HepG2 (cell line): ENCODE measurements around the gene NUP88. TPM values are rescaled to one million over a fixed set of nuclear protein-coding genes. Genes with fewer than 3 reads are reported as not detected.

ENCODE experiments used
- AGO2 ChIP-seq: fragments of 200-400 bp; formaldehyde crosslinking; optimal IDR thresholded peaks from 2 replicates; pipeline ENCODE3; 2017; ENCODE audit warnings: mild to moderate bottlenecking, low read depth, low read length, moderate library complexity
- GATAD1 ChIP-seq: IDR thresholded peaks from 2 replicates; pipeline ENCODE4 v1.6.1; 2016; ENCODE audit warnings: missing genetic modification reagents, missing compliant biosample characterization
- GMEB2 ChIP-seq: IDR thresholded peaks from 2 replicates; pipeline ENCODE4 v1.6.1; 2016; ENCODE audit warnings: missing biosample characterization, missing genetic modification reagents, low read depth
- MAFF ChIP-seq: IDR thresholded peaks from 2 replicates; pipeline ENCODE4 v1.6.1; 2011; ENCODE audit warnings: low read depth, low read length, improper control_type of control experiment
- MAZ ChIP-seq, 2 experiments: sonication (generic) in 1 of 2; formaldehyde crosslinking in 1 of 2; IDR thresholded peaks; 2 replicates each; pipeline versions ENCODE4 v1.5.0 to v1.6.1; 2012 to 2020; ENCODE audit warnings: low read depth in 2 of 2, mild to moderate bottlenecking in 2 of 2, borderline replicate concordance in 1 of 2, improper control_type of control experiment in 1 of 2, low read length in 1 of 2, missing genetic modification reagents in 1 of 2, moderate library complexity in 1 of 2
- MIER3 ChIP-seq: IDR thresholded peaks from 2 replicates; pipeline ENCODE4 v1.6.1; 2016; ENCODE audit warnings: missing compliant biosample characterization, borderline replicate concordance
- MYC ChIP-seq: sonication (generic); formaldehyde crosslinking; IDR thresholded peaks from 2 replicates; pipeline ENCODE4 v1.9.0; 2021; ENCODE audit warnings: missing genetic modification reagents, borderline replicate concordance
- PHF20 ChIP-seq: sonication (generic); formaldehyde crosslinking; IDR thresholded peaks from 2 replicates; pipeline ENCODE4 v1.5.0; 2020; ENCODE audit warnings: mild to moderate bottlenecking, missing genetic modification reagents
- REPIN1 ChIP-seq: sonication (generic); formaldehyde crosslinking; IDR thresholded peaks from 2 replicates; pipeline ENCODE4 v1.8.0; 2022; ENCODE audit warnings: missing genetic modification reagents, low read depth, mild to moderate bottlenecking, borderline replicate concordance
- SIN3B ChIP-seq: fragments of 150-350 bp; IDR thresholded peaks from 2 replicates; pipeline ENCODE4 v1.6.1; 2014; ENCODE audit warnings: low read length
- SNAPC4 ChIP-seq: sonication (generic); formaldehyde crosslinking; IDR thresholded peaks from 2 replicates; pipeline ENCODE4 v1.4.0; 2020; ENCODE audit warnings: mild to moderate bottlenecking, missing genetic modification reagents
- TFDP1 ChIP-seq: IDR thresholded peaks from 2 replicates; pipeline ENCODE4 v1.6.1; 2016; ENCODE audit warnings: missing compliant biosample characterization, missing genetic modification reagents, borderline replicate concordance
- ZFAT ChIP-seq: sonication (generic); formaldehyde crosslinking; conservative IDR thresholded peaks from 2 replicates; pipeline ENCODE4 v1.8.1; 2023; ENCODE audit warnings: missing genetic modification reagents, inconsistent platforms
- ZIK1 ChIP-seq: sonication (generic); formaldehyde crosslinking; IDR thresholded peaks from 2 replicates; pipeline ENCODE4 v1.5.0; 2020; ENCODE audit warnings: mild to moderate bottlenecking, low read depth, missing genetic modification reagents, borderline replicate concordance
- ZNF329 ChIP-seq: sonication (generic); formaldehyde crosslinking; IDR thresholded peaks from 2 replicates; pipeline ENCODE4 v1.9.0; 2021; ENCODE audit warnings: low read depth, mild to moderate bottlenecking, missing genetic modification reagents
- ZNF382 ChIP-seq: sonication (generic); formaldehyde crosslinking; IDR thresholded peaks from 2 replicates; pipeline ENCODE4 v1.5.0; 2020; ENCODE audit warnings: missing genetic modification reagents, mild to moderate bottlenecking, borderline replicate concordance
- ZNF383 ChIP-seq: sonication (generic); formaldehyde crosslinking; IDR thresholded peaks from 2 replicates; pipeline ENCODE4 v1.4.0; 2020; ENCODE audit warnings: missing genetic modification reagents, mild to moderate bottlenecking, borderline replicate concordance
- ZNF619 ChIP-seq: sonication (generic); formaldehyde crosslinking; IDR thresholded peaks from 2 replicates; pipeline ENCODE4 v1.4.0; 2020; ENCODE audit warnings: mild to moderate bottlenecking, missing genetic modification reagents
- ZNF773 ChIP-seq: sonication (generic); formaldehyde crosslinking; IDR thresholded peaks from 2 replicates; pipeline ENCODE4 v1.4.0; 2020; ENCODE audit warnings: missing genetic modification reagents, borderline replicate concordance
- ZNF891 ChIP-seq: sonication (generic); formaldehyde crosslinking; IDR thresholded peaks from 2 replicates; pipeline ENCODE4 v1.5.0; 2020; ENCODE audit warnings: mild to moderate bottlenecking, missing genetic modification reagents
- polyA plus RNA-seq, 8 experiments: library from polyadenylated mRNA; depleted of rRNA in 3 of 8; stranded (reverse) in 7 of 8; unstranded in 1 of 8; fragments of >200 nt; fragmentation: Illumina TruSeq in 4 of 8; extraction: Trizol in 4 of 8; gene quantifications; 2 replicates each; pipeline versions ENCODE4 v1.2.1 to v1.2.3, GENCODE V29; 2011 to 2016; ENCODE audit warnings: low read depth in 4 of 8, missing spikeins in 1 of 8, mixed read lengths in 1 of 8; ENCODE audit not compliant: insufficient read depth in 1 of 8
- total RNA-seq, 5 experiments: library from RNA; depleted of rRNA; stranded (reverse); fragments of >200 nt; fragmentation: Illumina TruSeq; extraction: Trizol; gene quantifications; 2 replicates each; pipeline ENCODE4 v1.2.3, GENCODE V29; 2016; ENCODE audit warnings: low read depth in 1 of 5

The NUP88 gene
- total and polyA plus RNA-seq, 2 of the 13 experiments (the other 11 are each of a cell fraction or from before 2014, with no cell fraction given), result 48.2 to 130 TPM

- TF ChIP-seq GMEB2 (CRISPR knock-in tag), result no peak
- TF ChIP-seq MYC (CRISPR knock-in tag), result no peak
- TF ChIP-seq ZNF329 (CRISPR knock-in tag), result no peak
- TF ChIP-seq ZNF383 (CRISPR knock-in tag), result no peak; the same call in 1 of the 2 replicates
- peak; percentile 54; the same call in 1 of the 2 replicates for TF ChIP-seq ZIK1
- no peak for TF ChIP-seq SNAPC4
- peak; percentile 79; the same call in 1 of the 2 replicates for TF ChIP-seq ZNF891 (CRISPR knock-in tag)
- TF ChIP-seq AGO2, result peak; percentile 46
- 0 out of 2 replicates have a peak, but pooled peaks have one; percentile 40 for TF ChIP-seq ZNF619 (CRISPR knock-in tag)
- no peak for TF ChIP-seq ZFAT (CRISPR knock-in tag)
- TF ChIP-seq GATAD1 (CRISPR knock-in tag), result peak; percentile 89
- TF ChIP-seq MIER3, result peak; percentile 18; the same call in 1 of the 2 replicates
- TF ChIP-seq SIN3B, result peak; percentile 73
- peak; percentile 52 for TF ChIP-seq PHF20 (CRISPR knock-in tag)
- 0 out of 2 replicates have a peak, but pooled peaks have one; percentile 23 for TF ChIP-seq MAZ (IDR thresholded peaks at IDR 0.05; ENCODE audit: borderline replicate concordance, low read depth, low read length)
- peak; percentile 87 for TF ChIP-seq MAZ (CRISPR knock-in tag; IDR thresholded peaks at IDR 0.05; ENCODE audit: low read depth)
- no peak for TF ChIP-seq ZNF382 (CRISPR knock-in tag)
- no peak for TF ChIP-seq MAFF
- no peak for TF ChIP-seq REPIN1 (CRISPR knock-in tag)
- peak; percentile 89; the same call in 1 of the 2 replicates for TF ChIP-seq TFDP1 (CRISPR knock-in tag)
- peak; percentile 59; the same call in 1 of the 2 replicates for TF ChIP-seq ZNF773 (CRISPR knock-in tag)
Observed at GRCh38 chr17:5419356-5419958, at the start of gene NUP88 (continued).
